ENCODE measurements around the gene OGA.

Gene OGA

GRCh38 chr10:101816913-101817336 is 1.3 kb downstream of the OGA start:
- DNase-seq (ENCODE audit: low spot score) = peak; percentile 59

GRCh38 chr10:101816376-101816775 is 1.9 kb downstream of the OGA start:
- DNase-seq (ENCODE audit: low spot score) = no peak
- TF ChIP-seq CTCF (IDR thresholded peaks at IDR 0.05; ENCODE audit: extremely low read depth, missing control alignments) = no peak

More at GRCh38 chr10:101816913-101817336, 1.3 kb downstream of the OGA start:
- TF ChIP-seq CTCF (IDR thresholded peaks at IDR 0.05; ENCODE audit: extremely low read depth, missing control alignments) = no peak

GRCh38 chr10:101814466-101815071 is 3.7 kb downstream of the OGA start:
- DNase-seq (ENCODE audit: low spot score) = peak; percentile 58
- TF ChIP-seq CTCF (IDR thresholded peaks at IDR 0.05; ENCODE audit: extremely low read depth, missing control alignments) = no peak

- TF ChIP-seq CTCF (IDR thresholded peaks at IDR 0.05; ENCODE audit: extremely low read depth, missing control alignments) = no peak
- DNase-seq (ENCODE audit: low spot score) = no peak
Observed at GRCh38 chr10:101812606-101813005, 5.6 kb downstream of the OGA start.

- TF ChIP-seq CTCF (IDR thresholded peaks at IDR 0.05; ENCODE audit: extremely low read depth, missing control alignments) = no peak
- DNase-seq (ENCODE audit: low spot score) = no peak
Observed at GRCh38 chr10:101807158-101807557, 11.1 kb downstream of the OGA start.

GRCh38 chr10:101803511-101803910 is 14.7 kb downstream of the OGA start:
- DNase-seq (ENCODE audit: low spot score) = no peak
- TF ChIP-seq CTCF (IDR thresholded peaks at IDR 0.05; ENCODE audit: extremely low read depth, missing control alignments) = no peak

GRCh38 chr10:101797403-101798059 is 20.7 kb downstream of the OGA start:
- no peak for DNase-seq (ENCODE audit: low spot score)
- TF ChIP-seq CTCF (IDR thresholded peaks at IDR 0.05; ENCODE audit: extremely low read depth, missing control alignments) = no peak
